22Rv1 (cell line): ENCODE results near the gene MINPP1.

ENCODE experiments used
- CTCF ChIP-seq: fragments of 450-650 bp; IDR thresholded peaks from 2 replicates; pipeline ENCODE4 v1.5.1; 2017; ENCODE audit warnings: mild to moderate bottlenecking
- ZFX ChIP-seq: fragments of 450-650 bp; IDR thresholded peaks from 2 replicates; pipeline ENCODE4 v1.6.1; 2017; ENCODE audit warnings: antibody characterized with exemption, borderline replicate concordance

GRCh38 chr10:87531908-87532622 is 27.4 kb downstream of the MINPP1 start:
- TF ChIP-seq CTCF (no peak), ZFX (no peak)
